NOMO-1 (cell line): ENCODE measurements around the gene CDKN2C.
A peak's percentile ranks its signal among the peaks of the same experiment; 100 is the strongest.

Experiments
- DNase-seq, 2 experiments: peaks; one replicate each; lab custom pipeline; 2025; ENCODE audit not compliant: unreplicated experiment in 2 of 2; lab: John Stamatoyannopoulos, UW

CDKN2C gene

GRCh38 chr1:51014878-51015277, 44.8 kb downstream of the CDKN2C start:
- no peak for DNase-seq

- DNase-seq, result peak; percentile 28 to 34
Observed at GRCh38 chr1:51019811-51020210, 49.8 kb downstream of the CDKN2C start.
